ENCODE results near the gene PLOD2. TPM values are rescaled to one million over a fixed set of nuclear protein-coding genes. Genes with fewer than 3 reads are reported as not detected.
"Not testable (repeated sequence)": the region's sequence is repeated elsewhere in the genome, so short reads cannot be mapped to it uniquely, and the experiment has no call there.

PLOD2 gene
- polyA plus RNA-seq, 1 experiment = 33.2 TPM

GRCh38 chr3:146115619-146116018 is 45.4 kb downstream of the PLOD2 start:
- ChIA-PET CTCF (no interaction called here), POLR2A (no interaction called here)
- DNase-seq (ENCODE audit: low read depth) = no peak
- 0 out of 2 replicates have a peak, but pooled peaks cover 1% of the 10 kb centered on the region for H3K36me3 ChIP-seq (ENCODE audit: control insufficient read depth, insufficient read depth, low read length)
- no peak overlapping the region for H3K4me3 ChIP-seq (ENCODE audit: low read depth, low read length)
- TF ChIP-seq CTCF (IDR thresholded peaks at IDR 0.05; ENCODE audit: insufficient read depth, low read depth, low read length) = no peak
- no peaks in the 10 kb centered on the region for H3K27me3 ChIP-seq (ENCODE audit: control insufficient read depth, insufficient read depth, low read length)

- H3K4me3 ChIP-seq (ENCODE audit: low read depth, low read length); POLR2A ChIA-PET; CTCF ChIA-PET; H3K36me3 ChIP-seq (ENCODE audit: control insufficient read depth, insufficient read depth, low read length); H3K27me3 ChIP-seq (ENCODE audit: control insufficient read depth, insufficient read depth, low read length); DNase-seq (ENCODE audit: low read depth): not testable (repeated sequence)
Measured at GRCh38 chr3:146113804-146114203, 47.2 kb downstream of the PLOD2 start.

DNA sequence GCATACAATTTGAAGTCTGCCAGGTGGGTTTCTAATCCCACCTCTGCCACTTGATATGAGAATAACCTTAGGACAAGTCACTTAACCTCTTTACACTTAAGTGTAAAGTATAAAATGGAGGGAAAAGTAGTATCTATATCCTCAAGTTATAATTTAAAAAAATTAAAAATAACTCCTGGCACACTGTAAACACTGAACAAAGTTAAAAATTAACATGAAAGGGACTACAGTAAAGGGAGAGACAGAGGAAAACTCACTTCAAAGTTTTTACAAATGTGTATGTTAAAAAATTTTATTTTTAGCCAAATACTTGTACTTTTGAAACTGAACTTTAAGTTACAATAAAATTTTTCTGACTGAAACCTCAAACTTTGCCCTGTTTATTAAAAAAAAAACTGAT is 49.6 kb downstream of the PLOD2 start:
- Histone ChIP-seq H3K36me3 (ENCODE audit: control insufficient read depth, insufficient read depth, low read length) (no peaks in the 10 kb centered on the region; the same call in none of the 2 replicates), H3K4me3 (ENCODE audit: low read depth, low read length) (no peak overlapping the region), H3K27me3 (ENCODE audit: control insufficient read depth, insufficient read depth, low read length) (no peaks in the 10 kb centered on the region)
- DNase-seq (ENCODE audit: low read depth) = no peak
- TF ChIP-seq CTCF (IDR thresholded peaks at IDR 0.05; ENCODE audit: insufficient read depth, low read depth, low read length) = no peak
- ChIA-PET CTCF (interaction anchor here (1.5 kb wide), 2 partner anchors 9 to 76 kb away, joined by 3 to 4 read pairs; no protein-coding TSS in a partner anchor), POLR2A (no interaction called here)

DNA sequence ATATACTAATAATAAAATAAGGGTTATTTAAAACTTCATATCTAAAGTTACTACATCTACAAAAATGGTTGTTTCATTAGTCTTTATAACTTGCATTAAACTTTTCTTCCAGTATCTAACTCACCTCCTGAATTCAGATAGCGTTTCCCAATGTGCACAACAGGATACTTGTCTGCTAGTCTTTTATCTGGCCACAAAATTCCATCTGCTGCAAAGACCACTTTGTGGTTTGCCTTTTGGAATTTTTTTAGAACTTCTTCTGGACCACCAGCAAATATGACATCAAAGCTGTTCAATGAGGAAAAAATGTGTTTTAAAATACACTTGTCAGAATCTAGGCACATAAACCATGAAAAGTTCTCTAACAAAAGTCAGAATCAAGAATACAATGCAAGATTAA is 50.8 kb downstream of the PLOD2 start:
- no peaks in the 10 kb centered on the region; the same call in none of the 2 replicates for H3K36me3 ChIP-seq (ENCODE audit: control insufficient read depth, insufficient read depth, low read length)
- TF ChIP-seq CTCF (IDR thresholded peaks at IDR 0.05; ENCODE audit: insufficient read depth, low read depth, low read length) = no peak
- ChIA-PET POLR2A (no interaction called here), CTCF (no interaction called here)
- no peak overlapping the region for H3K4me3 ChIP-seq (ENCODE audit: low read depth, low read length)
- DNase-seq (ENCODE audit: low read depth) = no peak
- no peaks in the 10 kb centered on the region for H3K27me3 ChIP-seq (ENCODE audit: control insufficient read depth, insufficient read depth, low read length)

DNA sequence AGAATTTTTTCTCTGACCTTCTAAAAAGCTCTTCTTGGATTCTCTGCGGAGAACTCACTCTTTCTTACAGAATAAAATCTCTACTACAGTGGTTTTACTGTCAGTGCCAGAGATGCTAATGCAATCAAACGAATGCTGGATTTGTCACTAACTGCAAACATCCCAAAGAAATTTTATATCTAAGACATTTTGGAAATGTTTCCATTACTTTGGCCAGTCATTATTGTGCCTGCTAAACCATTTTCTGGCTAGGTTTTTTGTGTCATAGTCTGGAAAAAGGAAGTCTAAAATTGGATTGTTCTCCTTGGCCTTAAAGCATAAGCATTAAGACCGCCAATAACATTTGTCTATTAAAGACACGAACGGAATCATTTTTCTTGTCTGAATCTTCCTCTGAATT is 54.0 kb downstream of the PLOD2 start:
- no peak for DNase-seq (ENCODE audit: low read depth)
- ChIA-PET CTCF (interaction anchor here (0.8 to 1.5 kb wide), 3 partner anchors 18 to 84 kb away, joined by 3 read pairs; no protein-coding TSS in a partner anchor), POLR2A (no interaction called here)
- TF ChIP-seq CTCF (IDR thresholded peaks at IDR 0.05; ENCODE audit: insufficient read depth, low read depth, low read length) = no peak
- no peak overlapping the region for H3K4me3 ChIP-seq (ENCODE audit: low read depth, low read length)
- H3K27me3 ChIP-seq (ENCODE audit: control insufficient read depth, insufficient read depth, low read length) = no peaks in the 10 kb centered on the region
- H3K36me3 ChIP-seq (ENCODE audit: control insufficient read depth, insufficient read depth, low read length) = no peaks in the 10 kb centered on the region; the same call in none of the 2 replicates

- H3K4me3 ChIP-seq (ENCODE audit: low read depth, low read length) = no peak overlapping the region
- H3K27me3 ChIP-seq (ENCODE audit: control insufficient read depth, insufficient read depth, low read length) = no peaks in the 10 kb centered on the region
- POLR2A ChIA-PET = no interaction called here
- no peak for DNase-seq (ENCODE audit: low read depth)
- H3K36me3 ChIP-seq (ENCODE audit: control insufficient read depth, insufficient read depth, low read length) = peaks cover 2% of the 10 kb centered on the region
- CTCF ChIA-PET = no interaction called here
- no peak for TF ChIP-seq CTCF (IDR thresholded peaks at IDR 0.05; ENCODE audit: insufficient read depth, low read depth, low read length)
Measured at GRCh38 chr3:146104068-146104467, 56.9 kb downstream of the PLOD2 start.
